Endothelial cell of umbilical vein (primary cell): ENCODE measurements around the gene SLC7A6. TPM values are rescaled to one million over a fixed set of nuclear protein-coding genes. Genes with fewer than 3 reads are reported as not detected.

Experiments
- BruUV-seq: library from RNA; stranded (reverse); fragments of 400-500 nt; replicated peaks from 2 replicates; lab custom pipeline; 2021; lab: Mats Ljungman, UMichigan
- CTCF ChIA-PET: fragments of 300-600, 350-600 bp; sonication (Branson Sonifier 250); formaldehyde crosslinking; loops from one replicate; lab custom pipeline; 2021; ENCODE audit warnings: antibody characterized with exemption, inconsistent platforms; lab: Charles Lee
- POLR2A ChIA-PET: fragments of 300-600, 350-600 bp; sonication (Branson Sonifier 250); formaldehyde crosslinking; loops from one replicate; lab custom pipeline; 2021; ENCODE audit warnings: antibody characterized with exemption, inconsistent platforms; lab: Charles Lee
- DNase-seq: peaks from one replicate; pipeline ENCODE4 v3.0.0-alpha.2; 2011; ENCODE audit warnings: low read depth, low spot score
- FAIRE-seq: peaks from 2 replicates; lab custom pipeline; 2011; peaks lifted over from hg19 to GRCh38; lab: Jason Lieb, UNC
- H2AFZ ChIP-seq: 2 replicates; pipeline ENCODE4 v1.6.0; 2012; ENCODE audit warnings: low read depth, low read length, control low read depth, inconsistent platforms
- H3K27ac ChIP-seq: 2 replicates; pipeline ENCODE4 v1.5.1; 2011; ENCODE audit warnings: low read depth, mild to moderate bottlenecking, control low read depth, low read length, moderate library complexity; ENCODE audit not compliant: insufficient read depth
- H3K27me3 ChIP-seq, 2 experiments: 2 replicates each; pipeline versions ENCODE4 v1.6.0 to v1.6.1; 2011; ENCODE audit warnings: low read length in 2 of 2, mixed read lengths in 1 of 2; ENCODE audit not compliant: control insufficient read depth in 2 of 2, insufficient read depth in 2 of 2
- H3K36me3 ChIP-seq, 2 experiments: 2 replicates in 1 of 2; 3 replicates in 1 of 2; pipeline ENCODE4 v1.5.1; 2011; ENCODE audit warnings: low read length in 2 of 2, mild to moderate bottlenecking in 1 of 2, moderate library complexity in 1 of 2; ENCODE audit not compliant: control insufficient read depth in 2 of 2, insufficient read depth in 2 of 2; ENCODE audit errors: extremely low read depth in 1 of 2
- H3K4me1 ChIP-seq: 3 replicates; pipeline ENCODE4 v1.5.1; 2011; ENCODE audit warnings: mild to moderate bottlenecking, low read length; ENCODE audit not compliant: control insufficient read depth, insufficient read depth; ENCODE audit errors: extremely low read depth
- H3K4me2 ChIP-seq: 2 replicates; pipeline ENCODE4 v1.6.1; 2011; ENCODE audit warnings: low read length, control low read depth, mixed read lengths; ENCODE audit not compliant: insufficient read depth
- H3K4me3 ChIP-seq, 3 experiments: fragments of 200-600 bp in 1 of 3; sonication (generic), shearing (Covaris generic) in 1 of 3; replicated peaks in 1 of 3; 2 replicates each; pipeline ENCODE4 v1.5.1; 2011 to 2016; ENCODE audit warnings: control low read depth in 3 of 3, low read length in 3 of 3, mild to moderate bottlenecking in 2 of 3, inconsistent platforms in 1 of 3, low read depth in 1 of 3, moderate library complexity in 1 of 3; ENCODE audit not compliant: insufficient read depth in 1 of 3
- H3K79me2 ChIP-seq: 2 replicates; pipeline ENCODE4 v1.6.0; 2012; ENCODE audit warnings: low read length, inconsistent platforms; ENCODE audit not compliant: control insufficient read depth, insufficient read depth
- H3K9ac ChIP-seq: replicated peaks from 2 replicates; pipeline ENCODE3; 2011; ENCODE audit warnings: low read length, control low read depth; ENCODE audit not compliant: insufficient read depth; ENCODE audit errors: extremely low read depth
- H3K9me1 ChIP-seq: replicated peaks from 3 replicates; pipeline ENCODE4 v1.6.0; 2011; ENCODE audit warnings: mild to moderate bottlenecking, low read length; ENCODE audit not compliant: control insufficient read depth, insufficient read depth; ENCODE audit errors: extremely low read depth
- H3K9me3 ChIP-seq: replicated peaks from 2 replicates; pipeline ENCODE4 v1.5.1; 2012; ENCODE audit warnings: low read length, inconsistent platforms; ENCODE audit not compliant: control insufficient read depth, insufficient read depth
- H4K20me1 ChIP-seq: replicated peaks from 2 replicates; pipeline ENCODE3; 2011; ENCODE audit warnings: mild to moderate bottlenecking, low read length; ENCODE audit not compliant: control insufficient read depth, insufficient read depth; ENCODE audit errors: extremely low read depth
- CTCF ChIP-seq, 2 donors: IDR thresholded peaks; 1 replicate in 1 of 2; 2 replicates in 1 of 2; pipeline ENCODE4 v1.5.1; 2011; ENCODE audit warnings: low read length in 2 of 2, mild to moderate bottlenecking in 2 of 2, moderate library complexity in 2 of 2, control low read depth in 1 of 2, inconsistent platforms in 1 of 2, low read depth in 1 of 2; ENCODE audit not compliant: insufficient read depth in 1 of 2; ENCODE audit errors: extremely low read depth in 1 of 2
- EZH2 ChIP-seq: IDR thresholded peaks from 2 replicates; pipeline ENCODE4 v1.6.1; 2012; ENCODE audit warnings: borderline replicate concordance, low read depth, mild to moderate bottlenecking, moderate library complexity, low read length, inconsistent platforms; ENCODE audit not compliant: severe bottlenecking
- FOS ChIP-seq: IDR thresholded peaks from 2 replicates; pipeline ENCODE4 v1.6.1; 2011; ENCODE audit warnings: mild to moderate bottlenecking, low read length, moderate library complexity, borderline replicate concordance; ENCODE audit not compliant: insufficient read depth
- GATA2 ChIP-seq: IDR thresholded peaks from 2 replicates; pipeline ENCODE4 v1.7.0; 2011; ENCODE audit warnings: low read depth, mild to moderate bottlenecking, moderate library complexity, mixed read lengths, low read length; ENCODE audit not compliant: insufficient read length, insufficient read depth
- JUN ChIP-seq: IDR thresholded peaks from 2 replicates; pipeline ENCODE4 v1.6.1; 2011; ENCODE audit warnings: borderline replicate concordance, low read depth; ENCODE audit not compliant: insufficient read length, insufficient read depth
- MAX ChIP-seq: IDR thresholded peaks from 2 replicates; pipeline ENCODE4 v1.6.1; 2011; ENCODE audit not compliant: insufficient read depth, insufficient read length
- MYC ChIP-seq: IDR thresholded peaks from one replicate; pipeline ENCODE4 v1.6.1; 2011; ENCODE audit warnings: mild to moderate bottlenecking, low read depth, low read length
- POLR2A ChIP-seq: IDR thresholded peaks from 2 replicates; pipeline ENCODE4 v1.6.1; 2012; ENCODE audit warnings: low read depth, mild to moderate bottlenecking, control low read depth, low read length
- POLR2AphosphoS5 ChIP-seq: IDR thresholded peaks from 2 replicates; pipeline ENCODE4 v1.6.1; 2012; ENCODE audit warnings: low read depth, mild to moderate bottlenecking, control low read depth, low read length, moderate library complexity; ENCODE audit not compliant: insufficient read depth
- dilution Hi-C: fragments of 300-500 bp; cut with MboI; formaldehyde crosslinking; loops from one replicate; pipeline ENCODE4 v1.15.0; 2019; ENCODE audit warnings: low sequenced_read_pairs; ENCODE audit not compliant: extremely low pct_ligation_motif_present
- intact Hi-C: fragments of 100-400 bp; cut with micrococcal nuclease; formaldehyde crosslinking; loops from one replicate; pipeline ENCODE4 v1.10.0; 2022
- polyA plus RNA-seq, 4 experiments: library from polyadenylated mRNA; depleted of rRNA in 3 of 4; stranded (reverse) in 3 of 4; unstranded in 1 of 4; fragments of >200 nt; gene quantifications; 2 replicates each; pipeline versions ENCODE4 v1.2.1 to v1.2.3, GENCODE V29; 2011 to 2012; ENCODE audit warnings: missing spikeins in 1 of 4
- total RNA-seq: library from RNA; stranded (reverse); gene quantifications from 2 replicates; pipeline ENCODE4 v1.2.3, GENCODE V29; 2021

Gene SLC7A6
- total and polyA plus RNA-seq, 2 donors (not counting 3 experiments of a cell fraction or from before 2014, with no cell fraction given) = 68.0 to 86.5 TPM

GRCh38 chr16:68344252-68344651, 79.9 kb downstream of the SLC7A6 start:
- H4K20me1 ChIP-seq = no peaks in the 10 kb centered on the region
- no peaks in the 10 kb centered on the region for H3K27me3 ChIP-seq
- no TSS peak for BruUV-seq
- no peak overlapping the region for H3K27ac ChIP-seq
- dilution Hi-C loops (no loop called here), intact Hi-C loops (no loop called here)
- H3K9ac ChIP-seq = no peak overlapping the region
- H3K36me3 ChIP-seq = peaks cover 9 to 48% of the 10 kb centered on the region in 2 experiments
- no peaks in the 10 kb centered on the region for H3K4me1 ChIP-seq
- ChIA-PET POLR2A (no interaction called here), CTCF (interaction anchor here (1.4 kb wide), 1 partner anchor 82 kb away, joined by 4 read pairs; no protein-coding TSS in a partner anchor)
- no peaks in the 10 kb centered on the region for H3K9me1 ChIP-seq
- no peak overlapping the region for H2AFZ ChIP-seq
- H3K79me2 ChIP-seq = no peaks in the 10 kb centered on the region
- FAIRE-seq (no peak), DNase-seq (no peak)
- no peak overlapping the region for H3K4me3 ChIP-seq
- no peaks in the 10 kb centered on the region for H3K9me3 ChIP-seq
- TF ChIP-seq MYC = no peak
- H3K4me2 ChIP-seq = no peak overlapping the region

- Histone ChIP-seq H3K9ac (no peak overlapping the region), H3K79me2 (no peaks in the 10 kb centered on the region), H3K27ac (no peak overlapping the region), H3K9me3 (no peaks in the 10 kb centered on the region), H3K4me1 (no peaks in the 10 kb centered on the region), H3K4me3 (no peak overlapping the region), H4K20me1 (no peaks in the 10 kb centered on the region), H3K9me1 (no peaks in the 10 kb centered on the region), H2AFZ (no peak overlapping the region), H3K27me3 (no peaks in the 10 kb centered on the region), H3K36me3 (peaks cover 7 to 41% of the 10 kb centered on the region in 2 experiments), H3K4me2 (no peak overlapping the region)
- ChIA-PET POLR2A (interaction anchor here (0.5 kb wide), 1 partner anchor 174 kb away, joined by 6 read pairs; no protein-coding TSS in a partner anchor), CTCF (interaction anchor here (1.4 kb wide), 1 partner anchor 83 kb away, joined by 4 read pairs; no protein-coding TSS in a partner anchor)
- DNase-seq (no peak), FAIRE-seq (no peak)
- intact Hi-C loops (no loop called here), dilution Hi-C loops (no loop called here)
- no TSS peak for BruUV-seq
- TF ChIP-seq EZH2 = no peak
- no peak for TF ChIP-seq GATA2
- TF ChIP-seq JUN = no peak
- no peak for TF ChIP-seq CTCF (IDR thresholded peaks at IDR 0.05; ENCODE audit: extremely low read depth in 1 of 2, insufficient read depth in 1 of 2, low read depth in 1 of 2, low read length in 2 of 2)
- no peak for TF ChIP-seq POLR2AphosphoS5
- no peak for TF ChIP-seq POLR2A
- TF ChIP-seq MAX = no peak
- TF ChIP-seq MYC = no peak
- TF ChIP-seq FOS = no peak
These were observed 81.1 kb downstream of the SLC7A6 start for GRCh38 chr16:68345351-68345810.
